Astrocyte (in vitro differentiated cells and primary cell): ENCODE measurements around the gene NPFFR1.

Experiments
- EZH2 ChIP-seq: IDR thresholded peaks from 2 replicates; pipeline ENCODE4 v1.6.1; 2012; ENCODE audit warnings: mild to moderate bottlenecking, low read length, inconsistent platforms; ENCODE audit not compliant: insufficient read depth
- TF ChIP-seq, protein P1 (sequence below): IDR thresholded peaks from 2 replicates; pipeline ENCODE4 v1.5.1; 2011; ENCODE audit warnings: low read depth, mild to moderate bottlenecking, inconsistent platforms, low read length, moderate library complexity; ENCODE audit not compliant: insufficient read depth

DNA sequence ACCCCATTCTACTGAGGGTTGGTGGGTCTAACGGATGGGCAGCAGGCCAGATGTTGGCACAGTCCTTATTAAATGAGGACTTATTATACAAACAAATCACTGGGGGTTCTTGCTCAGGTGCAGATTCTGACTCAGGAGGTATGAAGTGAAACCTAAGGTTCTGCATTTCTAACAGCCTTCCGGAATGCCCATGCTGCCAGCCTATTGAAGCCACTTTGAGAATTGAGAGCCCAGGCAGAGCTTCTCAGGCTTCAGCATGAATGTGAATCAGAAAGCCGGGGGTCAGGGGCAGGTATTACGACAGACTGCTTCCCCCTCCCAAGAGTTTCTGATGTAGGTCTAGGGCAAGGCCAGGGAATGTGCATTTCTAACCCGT is 34.1 kb upstream of the NPFFR1 start:
- TF ChIP-seq, protein P1, sequence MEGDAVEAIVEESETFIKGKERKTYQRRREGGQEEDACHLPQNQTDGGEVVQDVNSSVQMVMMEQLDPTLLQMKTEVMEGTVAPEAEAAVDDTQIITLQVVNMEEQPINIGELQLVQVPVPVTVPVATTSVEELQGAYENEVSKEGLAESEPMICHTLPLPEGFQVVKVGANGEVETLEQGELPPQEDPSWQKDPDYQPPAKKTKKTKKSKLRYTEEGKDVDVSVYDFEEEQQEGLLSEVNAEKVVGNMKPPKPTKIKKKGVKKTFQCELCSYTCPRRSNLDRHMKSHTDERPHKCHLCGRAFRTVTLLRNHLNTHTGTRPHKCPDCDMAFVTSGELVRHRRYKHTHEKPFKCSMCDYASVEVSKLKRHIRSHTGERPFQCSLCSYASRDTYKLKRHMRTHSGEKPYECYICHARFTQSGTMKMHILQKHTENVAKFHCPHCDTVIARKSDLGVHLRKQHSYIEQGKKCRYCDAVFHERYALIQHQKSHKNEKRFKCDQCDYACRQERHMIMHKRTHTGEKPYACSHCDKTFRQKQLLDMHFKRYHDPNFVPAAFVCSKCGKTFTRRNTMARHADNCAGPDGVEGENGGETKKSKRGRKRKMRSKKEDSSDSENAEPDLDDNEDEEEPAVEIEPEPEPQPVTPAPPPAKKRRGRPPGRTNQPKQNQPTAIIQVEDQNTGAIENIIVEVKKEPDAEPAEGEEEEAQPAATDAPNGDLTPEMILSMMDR = no peak
- TF ChIP-seq EZH2 = no peak
